ENCODE data around the gene HIF3A.
"Not testable (repeated sequence)": the region's sequence is repeated elsewhere in the genome, so short reads cannot be mapped to it uniquely, and the experiment has no call there.

The HIF3A gene

GRCh38 chr19:46295401-46296201 is 1.2 kb upstream of the HIF3A start:
- no peak for DNase-seq

DNA sequence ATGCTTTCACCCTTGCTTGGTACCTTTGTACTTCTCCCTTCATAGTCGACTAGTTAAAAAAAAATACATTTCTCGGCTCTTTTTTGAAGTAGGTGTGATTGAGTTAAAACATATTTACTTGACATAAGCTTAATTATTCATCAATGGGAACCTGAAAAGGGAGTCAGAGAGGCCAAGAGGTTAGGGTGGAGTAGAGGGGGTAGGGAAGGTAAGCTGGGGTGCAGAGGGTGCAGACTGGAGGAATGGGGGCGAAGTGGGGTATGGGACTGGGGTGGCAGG is 701 bp upstream of the HIF3A start:
- DNase-seq = no peak

DNA sequence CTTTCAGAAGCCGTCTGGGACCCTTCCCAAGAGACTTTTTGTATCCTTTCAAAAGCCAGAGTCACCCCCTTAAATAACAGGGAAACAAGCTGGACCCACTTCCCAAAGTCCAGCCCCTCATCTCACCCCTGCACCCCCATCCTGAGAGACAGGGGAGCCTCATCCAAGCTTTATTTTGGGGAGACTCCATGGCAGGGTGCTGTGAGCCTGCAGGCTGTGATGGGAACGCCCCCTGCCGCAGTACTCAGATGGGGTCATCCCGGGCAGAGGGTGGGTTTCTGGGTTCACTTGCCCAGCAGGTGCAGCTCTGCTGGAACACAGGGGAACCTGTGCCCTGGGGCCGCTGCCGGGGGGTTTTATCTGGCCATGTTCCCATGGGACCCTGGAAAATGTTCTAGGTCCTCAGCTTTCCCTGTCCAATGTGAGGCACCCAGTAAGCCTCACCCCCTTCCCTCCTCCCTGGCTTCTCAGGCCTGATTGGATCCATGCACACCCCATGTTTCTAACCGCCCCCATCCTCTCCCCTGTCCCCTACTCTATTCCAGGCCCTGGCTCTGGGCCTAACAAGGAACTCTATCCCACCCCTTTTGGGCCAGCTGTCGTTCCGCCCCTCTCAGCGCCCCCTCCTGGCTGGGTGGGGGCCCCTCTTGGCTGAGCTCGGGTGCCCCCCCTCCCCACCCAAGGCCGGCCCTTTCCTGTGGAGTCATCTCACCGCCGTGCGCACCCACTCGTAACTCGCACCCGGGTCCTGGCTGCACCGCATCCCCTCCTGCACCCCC is 1.0 kb downstream of the HIF3A start:
- no peak for DNase-seq

DNA sequence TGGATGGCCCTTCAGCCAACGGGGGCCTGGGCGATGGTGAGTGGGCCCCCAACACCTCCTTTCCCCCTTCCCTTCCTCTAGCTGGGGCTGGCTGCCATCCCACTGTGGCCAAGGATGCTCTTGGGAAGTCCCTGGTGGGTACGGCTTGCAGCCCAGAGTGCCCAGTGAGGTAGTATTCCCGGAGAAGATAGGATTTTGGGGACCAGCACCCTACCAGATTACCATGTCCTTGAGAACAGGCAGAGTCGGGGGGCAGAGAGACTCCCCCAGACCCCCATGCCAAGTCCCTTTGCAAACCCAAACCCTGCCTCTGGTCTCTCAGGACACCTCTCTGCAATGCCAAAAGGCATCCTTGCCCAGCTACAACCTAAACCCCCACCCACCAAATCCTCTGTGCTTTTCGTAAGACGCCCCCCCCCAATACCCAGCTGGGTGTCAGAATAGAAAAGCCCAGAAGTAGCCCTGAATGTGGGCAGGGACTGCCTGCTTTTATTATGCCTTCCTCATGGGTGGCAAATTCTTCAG is 1.7 kb downstream of the HIF3A start:
- DNase-seq = no peak

DNA sequence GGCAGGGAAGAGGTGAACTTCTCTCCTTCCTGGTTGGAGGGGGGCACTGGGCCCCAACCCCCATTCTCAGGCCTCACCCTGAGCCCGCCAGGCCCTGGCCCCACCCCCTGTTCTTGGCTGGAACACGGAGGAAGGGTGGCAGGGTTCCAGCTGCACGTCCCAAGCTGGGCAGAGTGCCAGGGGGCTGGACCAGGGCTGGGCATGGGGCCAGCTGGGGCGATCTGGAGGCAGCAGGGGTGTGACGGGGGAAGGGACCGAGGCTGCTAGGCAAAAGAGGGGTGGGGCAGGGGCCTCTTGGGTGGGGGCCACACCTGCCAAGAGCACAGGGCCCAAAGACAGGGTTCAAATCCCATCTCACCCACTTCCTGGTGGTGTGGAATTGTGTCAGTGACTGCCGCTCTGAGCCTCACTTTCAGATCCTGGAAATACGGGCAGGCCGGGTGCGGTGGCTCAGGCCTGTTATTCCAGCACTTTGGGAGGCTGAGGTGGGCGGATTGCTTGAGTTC is 2.2 kb downstream of the HIF3A start:
- no peak for DNase-seq

- DNase-seq = no peak
These were observed 2.9 kb downstream of the HIF3A start for GRCh38 chr19:46299695-46300094.

- DNase-seq = no peak
These were observed 6.5 kb downstream of the HIF3A start for GRCh38 chr19:46303322-46303690.

DNA sequence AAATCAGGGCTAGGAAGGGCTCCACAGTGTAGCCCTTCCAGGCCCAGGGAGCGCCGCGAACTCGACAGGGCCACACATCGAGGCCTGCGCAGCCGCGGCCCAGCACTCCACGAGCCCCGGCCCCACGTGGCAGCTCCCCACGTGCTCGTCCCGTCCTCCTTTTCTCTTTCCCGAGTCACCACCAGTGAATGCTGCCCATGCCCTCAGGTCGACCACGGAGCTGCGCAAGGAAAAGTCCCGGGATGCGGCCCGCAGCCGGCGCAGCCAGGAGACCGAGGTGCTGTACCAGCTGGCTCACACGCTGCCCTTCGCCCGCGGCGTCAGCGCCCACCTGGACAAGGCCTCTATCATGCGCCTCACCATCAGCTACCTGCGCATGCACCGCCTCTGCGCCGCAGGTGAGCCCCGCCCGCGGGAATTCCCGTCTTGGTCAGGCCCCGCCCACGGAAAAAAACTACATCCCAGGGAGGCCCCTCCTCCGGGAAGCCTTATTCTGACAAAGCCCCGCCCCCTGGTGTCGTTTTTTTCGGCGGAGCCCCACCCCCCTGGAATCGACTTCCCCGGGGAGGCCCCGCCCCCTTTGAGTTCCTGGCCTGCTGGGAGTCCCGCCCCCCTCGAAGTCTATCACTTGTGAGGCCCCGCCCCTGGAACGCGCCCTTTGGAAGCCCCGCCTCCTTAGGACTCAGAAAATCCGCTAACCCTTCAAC is 7.0 kb downstream of the HIF3A start:
- no peak for DNase-seq

DNA sequence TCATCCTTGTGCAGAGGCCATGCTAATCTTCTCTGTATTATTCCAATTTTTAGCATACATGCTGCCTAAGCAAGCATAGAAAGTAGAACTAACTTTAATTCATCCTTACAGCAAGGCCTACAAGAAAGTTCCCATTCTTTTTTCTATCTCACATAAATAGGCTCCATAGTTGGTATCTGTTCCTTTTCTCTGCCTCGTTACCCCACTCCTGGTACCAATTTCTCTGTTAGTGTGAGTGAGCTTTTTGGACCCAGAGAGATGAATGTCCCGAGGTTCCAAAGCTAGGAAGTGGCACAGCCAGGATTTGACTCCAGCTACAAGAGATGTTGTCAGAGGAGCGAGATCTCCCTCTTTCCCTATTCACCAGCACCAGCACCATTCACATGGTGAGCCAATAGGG is 9.7 kb downstream of the HIF3A start:
- no peak for DNase-seq

DNA sequence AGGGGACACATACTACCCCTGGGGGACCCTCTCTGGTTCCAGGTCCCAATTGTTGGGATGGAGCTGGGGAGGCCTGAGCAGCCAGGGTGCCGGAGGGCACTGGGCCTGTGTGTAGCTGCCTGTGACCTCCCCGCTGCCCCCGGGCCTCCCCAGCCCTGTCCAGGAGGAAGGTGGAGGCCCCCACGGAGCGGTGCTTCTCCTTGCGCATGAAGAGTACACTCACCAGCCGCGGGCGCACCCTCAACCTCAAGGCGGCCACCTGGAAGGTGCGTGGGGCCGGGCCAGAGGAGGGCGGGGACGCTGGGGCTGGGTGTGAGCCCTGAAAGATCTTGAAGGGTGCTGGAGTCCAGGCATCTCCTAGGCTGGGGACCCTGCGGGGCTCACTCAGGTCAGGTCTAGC is 11.7 kb downstream of the HIF3A start:
- no peak for DNase-seq

GRCh38 chr19:46309056-46309455 is 12.2 kb downstream of the HIF3A start:
- DNase-seq = no peak

GRCh38 chr19:46311444-46311843 is 14.6 kb downstream of the HIF3A start:
- no peak for DNase-seq

DNA sequence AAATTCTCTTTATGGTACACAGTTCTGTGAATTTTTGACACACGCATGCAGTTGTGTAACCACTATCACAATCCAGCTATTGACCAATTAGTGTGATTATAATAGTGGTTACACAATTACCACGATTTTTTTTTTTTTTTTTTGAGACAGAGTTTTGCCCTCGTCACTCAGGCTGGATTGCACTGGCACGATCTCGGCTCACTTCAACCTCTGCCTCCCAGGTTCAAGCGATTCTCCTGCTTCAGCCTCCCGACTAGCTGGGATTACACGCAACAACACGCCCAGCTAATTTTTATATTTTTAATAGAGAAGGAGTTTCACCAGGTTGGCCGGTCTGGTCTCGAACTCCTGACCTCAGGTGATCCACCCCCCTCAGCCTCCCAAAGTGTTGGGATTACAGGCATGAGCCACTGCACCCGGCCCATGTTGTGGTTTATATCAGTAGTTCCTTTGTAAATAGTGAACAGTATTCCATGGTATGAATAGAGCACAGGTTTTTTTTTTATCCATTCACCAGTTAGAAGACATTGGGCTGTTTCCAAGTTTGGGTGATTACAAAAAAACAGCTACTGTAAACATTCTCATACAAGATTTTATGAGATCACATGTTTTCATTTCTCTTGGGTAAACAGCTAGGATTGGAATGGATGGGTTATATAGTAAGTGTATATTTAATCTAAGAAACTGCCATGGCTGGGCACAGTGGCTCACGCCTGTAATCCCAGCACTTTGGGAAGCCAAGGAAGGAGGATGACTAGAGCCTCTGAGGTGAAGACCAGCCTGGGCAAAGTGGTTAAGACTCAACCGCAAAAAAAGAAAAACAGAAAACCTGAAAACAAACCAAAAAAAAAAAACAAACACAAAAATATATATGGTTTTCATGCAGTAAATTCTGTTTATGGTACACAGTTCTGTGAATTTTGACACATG is 17.0 kb downstream of the HIF3A start:
- DNase-seq = not testable (repeated sequence)

DNA sequence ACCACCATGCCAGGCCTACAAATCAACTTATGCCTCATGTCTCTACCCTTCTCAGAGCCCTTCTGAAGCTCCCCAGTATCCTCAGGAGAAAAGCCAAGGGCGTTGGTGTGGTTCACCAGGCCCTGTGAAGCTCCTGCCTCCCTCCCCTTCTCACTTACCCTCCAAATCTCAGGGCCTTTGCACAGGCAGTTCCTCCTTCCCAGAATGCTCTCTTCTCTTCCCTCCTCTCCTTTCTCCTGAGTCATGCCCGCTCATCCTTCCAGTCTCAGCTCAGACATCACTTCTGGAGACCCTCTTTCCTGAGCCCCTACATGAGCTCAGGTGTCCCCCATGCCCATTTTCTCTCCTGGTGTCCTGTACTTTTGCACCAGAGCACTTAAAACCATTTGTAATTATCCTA is 20.5 kb downstream of the HIF3A start:
- DNase-seq = no peak

DNA sequence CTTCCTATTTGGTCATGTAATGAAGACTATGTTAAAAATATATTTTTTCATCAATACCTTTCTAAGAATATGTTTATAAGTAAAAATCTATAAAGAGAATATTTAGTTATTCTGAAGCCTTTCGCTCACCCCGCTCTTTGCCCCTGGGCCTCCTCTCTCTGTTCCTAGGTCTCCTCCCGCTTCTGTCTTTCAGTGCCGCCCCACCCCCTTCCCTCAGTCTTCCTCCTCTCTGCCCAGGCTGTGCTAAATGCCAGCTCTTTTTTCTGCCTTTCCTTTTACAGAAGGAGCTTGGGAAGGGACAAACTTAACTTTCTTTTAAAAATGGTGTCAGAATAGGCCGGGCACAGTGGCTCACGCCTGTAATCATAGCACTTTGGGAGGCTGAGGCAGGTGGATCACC is 22.8 kb downstream of the HIF3A start:
- no peak for DNase-seq

GRCh38 chr19:46320559-46320958 is 23.7 kb downstream of the HIF3A start:
- no peak for DNase-seq

GRCh38 chr19:46321653-46322052 is 24.8 kb downstream of the HIF3A start:
- DNase-seq = no peak

DNA sequence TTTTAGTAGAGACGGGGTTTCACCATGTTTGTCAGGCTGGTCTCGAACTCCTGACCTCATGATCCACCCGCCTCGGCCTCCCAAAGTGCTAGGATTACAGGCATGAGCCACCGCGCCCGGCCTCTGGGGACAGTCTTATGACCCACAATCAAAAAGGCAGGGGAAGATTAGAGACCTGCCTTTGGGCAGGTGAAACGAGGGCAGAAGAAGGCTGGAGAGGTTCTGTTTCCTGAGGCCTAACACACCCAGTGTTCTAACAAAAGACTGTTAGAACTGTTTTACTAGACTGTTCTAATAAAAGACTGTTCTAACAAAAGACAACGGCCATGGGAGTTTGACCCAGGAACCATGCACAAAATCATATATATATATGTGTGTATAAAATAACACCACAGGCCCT is 26.4 kb downstream of the HIF3A start:
- not testable (repeated sequence) for DNase-seq

DNA sequence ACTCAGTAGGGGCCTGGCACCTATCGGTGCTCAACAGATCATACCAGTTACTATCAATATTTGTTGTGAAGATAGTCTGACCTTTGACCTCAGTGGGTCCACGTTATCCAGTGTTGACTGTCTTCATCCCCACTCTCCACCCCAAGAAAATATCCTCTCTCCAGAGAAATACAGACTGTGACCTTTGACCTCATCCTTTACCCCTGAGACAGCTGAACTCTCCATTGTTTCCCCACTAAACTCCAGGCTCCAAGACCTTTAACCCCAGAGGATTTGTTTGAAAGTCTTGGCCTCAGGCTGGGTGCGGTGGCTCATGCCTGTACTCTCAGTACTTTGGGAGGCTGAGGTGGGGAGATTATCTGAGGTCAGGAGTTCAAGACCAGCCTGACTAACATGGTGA is 27.4 kb downstream of the HIF3A start:
- no peak for DNase-seq

GRCh38 chr19:46326608-46327007 is 29.8 kb downstream of the HIF3A start:
- DNase-seq = no peak

DNA sequence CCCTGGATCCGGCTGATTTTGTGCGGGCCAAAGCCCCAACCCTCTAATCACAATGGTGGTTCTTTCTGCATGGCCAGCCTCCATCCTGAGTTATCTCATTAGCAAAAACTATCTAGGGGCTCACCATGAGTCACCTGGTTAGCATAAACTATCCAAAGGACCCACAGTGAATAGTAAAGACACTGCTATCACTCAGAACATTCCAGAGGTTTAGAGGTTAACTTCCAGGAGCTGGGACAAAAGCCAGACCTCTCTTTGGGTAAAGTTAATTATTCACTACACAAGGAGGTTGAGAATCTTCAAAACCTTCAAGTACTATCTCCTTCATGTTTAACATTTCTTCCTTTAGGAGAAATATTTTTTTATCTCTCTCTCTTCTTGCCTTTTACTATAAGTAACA is 31.2 kb downstream of the HIF3A start:
- no peak for DNase-seq

- DNase-seq = no peak
These were observed 33.6 kb downstream of the HIF3A start for GRCh38 chr19:46330319-46330918.
